Renal cortex interstitium (tissue), 11 donors: ENCODE results near the gene FKBP9. TPM values are rescaled to one million over a fixed set of nuclear protein-coding genes. Genes with fewer than 3 reads are reported as not detected.
"Not testable (repeated sequence)": the region's sequence is repeated elsewhere in the genome, so short reads cannot be mapped to it uniquely, and the experiment has no call there.

Experiments used
- DNase-seq, 11 donors: peaks; one replicate each; pipeline ENCODE4 v3.0.0-alpha.2; 2013; ENCODE audit warnings: low read depth in 9 of 11, low spot score in 4 of 11; ENCODE audit errors: extremely low read depth in 1 of 11
- polyA plus RNA-seq, 3 donors: library from polyadenylated mRNA; unstranded; fragments of 120-200 nt; gene quantifications; one replicate each; pipeline ENCODE4 v1.2.1, GENCODE V29; 2013; ENCODE audit not compliant: insufficient read length in 3 of 3

Gene FKBP9
- polyA plus RNA-seq, 3 donors, result 125 to 176 (median 168) TPM

DNA sequence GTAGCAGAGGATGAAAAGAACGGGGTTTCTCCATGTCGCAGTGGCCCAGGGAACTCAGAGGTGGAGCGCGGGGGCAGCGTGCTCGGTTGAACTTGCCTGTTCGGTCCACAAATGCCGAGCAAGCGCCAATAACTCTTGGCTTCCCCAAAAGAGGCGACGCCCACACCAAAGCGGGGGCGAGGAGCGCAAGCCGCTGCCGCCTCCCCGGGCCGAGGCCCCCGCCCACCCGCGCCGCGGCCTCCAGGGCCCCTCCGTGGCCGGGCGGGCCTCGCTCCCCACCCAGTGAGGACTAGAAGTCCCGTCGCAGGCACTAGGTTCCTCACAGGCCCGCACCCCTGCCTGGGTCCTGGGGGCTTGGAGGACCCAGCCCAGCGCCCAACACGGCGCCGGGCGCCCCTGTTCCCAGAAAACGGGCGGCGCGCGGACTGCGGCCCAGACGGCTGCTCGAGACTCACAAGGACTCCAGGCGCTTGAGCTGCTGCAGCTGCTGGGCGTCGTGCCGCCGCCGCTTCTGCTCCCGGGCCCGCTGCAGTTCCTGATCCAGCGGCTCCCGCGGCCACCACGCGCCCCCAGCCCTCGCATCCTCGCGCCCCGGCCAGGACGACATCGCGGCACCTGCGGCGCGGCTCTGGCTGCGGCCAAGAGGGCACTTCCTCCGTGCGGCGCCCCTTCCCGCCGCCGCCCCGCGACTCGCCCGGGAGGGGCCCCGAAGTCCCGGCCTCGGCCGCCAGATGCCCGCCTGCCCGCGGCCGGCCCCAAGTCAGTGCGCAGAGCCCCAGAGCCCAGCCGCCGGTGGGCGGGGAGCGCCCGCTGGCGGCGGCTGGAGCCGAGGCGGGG lies 14.6 kb upstream of the FKBP9 start:
- DNase-seq, result peak in 9 of 11 donors; percentile 41 to 78 (median 67)

DNA sequence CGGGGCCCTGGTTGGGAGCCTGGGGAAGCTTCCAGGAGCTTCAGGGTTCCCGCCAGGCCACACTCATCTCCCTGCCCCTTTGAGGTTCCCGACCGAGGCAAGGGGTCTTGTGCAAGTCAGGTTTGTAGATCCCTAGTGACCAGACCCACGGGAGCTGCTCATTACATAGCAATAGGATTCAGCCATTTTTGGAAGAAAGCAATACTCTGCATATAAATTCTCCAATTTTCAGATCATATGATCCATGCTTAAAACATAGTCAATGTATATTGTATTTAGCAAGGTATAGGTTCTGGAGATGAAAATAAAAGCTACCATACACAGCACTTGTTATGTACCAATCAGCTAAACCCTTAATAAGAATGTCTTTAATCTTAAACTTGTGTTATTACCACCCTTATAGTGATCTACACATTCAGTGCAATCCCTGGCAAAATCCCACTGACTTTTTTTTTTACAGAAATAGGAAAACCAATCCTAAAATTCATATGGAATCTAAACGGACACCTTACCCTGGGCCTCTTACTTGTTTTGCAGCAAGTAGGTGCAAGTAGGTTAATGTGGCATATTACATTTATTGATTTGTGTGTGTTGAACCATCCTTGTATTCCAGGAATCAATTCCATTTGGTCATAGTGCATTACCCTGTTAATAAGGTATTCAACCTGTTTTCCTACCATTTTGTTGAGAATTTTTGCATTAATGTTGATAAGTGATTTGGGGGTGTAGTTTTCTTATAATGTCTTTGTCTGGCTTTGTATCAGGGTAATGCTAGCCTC lies 13.8 kb upstream of the FKBP9 start:
- no peak for DNase-seq

DNA sequence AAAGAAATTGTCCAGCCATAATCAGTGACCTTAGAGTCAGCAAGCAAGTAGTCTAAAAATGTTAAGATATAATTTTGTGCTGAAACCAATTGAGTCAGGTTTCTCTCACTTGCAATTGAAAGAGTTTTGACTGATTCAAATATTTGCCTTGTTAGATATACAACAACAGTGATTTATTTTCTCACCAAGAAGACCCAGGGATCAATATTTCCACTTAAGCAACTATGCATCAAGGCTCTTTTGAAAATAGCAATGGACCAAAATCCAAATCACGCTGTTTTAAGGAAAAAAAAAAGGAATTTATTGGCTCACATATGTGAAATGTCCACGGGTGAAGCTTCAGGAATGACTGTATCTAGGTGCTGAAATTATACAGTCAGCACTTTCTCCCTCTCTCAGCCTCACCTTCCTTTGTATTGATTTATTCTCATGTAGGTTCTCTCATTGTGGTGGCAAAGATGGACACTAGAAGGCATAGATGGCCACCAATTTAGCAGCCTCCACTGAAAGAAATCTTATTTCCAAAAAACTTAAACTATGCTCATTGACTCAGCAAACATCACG lies 9.7 kb upstream of the FKBP9 start:
- no peak for DNase-seq

DNA sequence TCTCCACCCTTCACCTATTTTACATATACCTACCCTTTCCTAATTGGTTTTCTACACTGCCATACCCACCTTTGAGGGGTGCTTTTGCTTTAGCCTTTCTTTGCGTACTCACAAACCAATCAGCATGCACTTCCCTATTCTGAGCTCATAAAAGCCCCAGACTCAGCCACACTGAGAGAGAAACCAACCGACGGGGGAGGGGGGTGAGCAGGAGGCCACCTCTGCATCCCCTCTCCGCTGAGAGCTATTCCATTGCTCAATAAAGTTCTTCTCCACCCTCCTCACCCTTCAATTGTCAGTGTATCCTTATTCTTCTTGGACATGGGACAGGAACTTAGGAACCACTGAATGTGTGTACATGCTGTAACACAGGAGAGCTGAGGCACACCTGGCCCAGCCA lies 9.0 kb upstream of the FKBP9 start:
- DNase-seq, result no peak

DNA sequence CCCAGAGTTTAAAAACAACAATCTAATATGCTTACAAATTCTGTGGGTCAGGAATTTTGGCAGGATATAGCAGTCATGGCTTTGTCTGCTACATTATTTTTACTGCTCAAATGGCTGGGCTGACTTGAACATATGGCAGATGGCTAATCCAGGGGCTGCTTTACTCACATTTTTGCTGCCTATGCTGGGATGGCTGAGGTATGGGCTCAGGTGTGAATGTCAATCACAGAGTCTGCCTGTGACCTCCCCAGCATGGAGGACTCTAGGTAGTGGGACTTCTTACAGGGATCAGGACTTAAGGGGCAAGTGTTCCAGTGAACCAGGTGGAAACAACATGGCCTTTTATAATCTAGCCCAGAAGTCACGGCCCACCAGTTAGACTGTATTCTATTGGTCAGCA lies 4.4 kb upstream of the FKBP9 start:
- no peak for DNase-seq

DNA sequence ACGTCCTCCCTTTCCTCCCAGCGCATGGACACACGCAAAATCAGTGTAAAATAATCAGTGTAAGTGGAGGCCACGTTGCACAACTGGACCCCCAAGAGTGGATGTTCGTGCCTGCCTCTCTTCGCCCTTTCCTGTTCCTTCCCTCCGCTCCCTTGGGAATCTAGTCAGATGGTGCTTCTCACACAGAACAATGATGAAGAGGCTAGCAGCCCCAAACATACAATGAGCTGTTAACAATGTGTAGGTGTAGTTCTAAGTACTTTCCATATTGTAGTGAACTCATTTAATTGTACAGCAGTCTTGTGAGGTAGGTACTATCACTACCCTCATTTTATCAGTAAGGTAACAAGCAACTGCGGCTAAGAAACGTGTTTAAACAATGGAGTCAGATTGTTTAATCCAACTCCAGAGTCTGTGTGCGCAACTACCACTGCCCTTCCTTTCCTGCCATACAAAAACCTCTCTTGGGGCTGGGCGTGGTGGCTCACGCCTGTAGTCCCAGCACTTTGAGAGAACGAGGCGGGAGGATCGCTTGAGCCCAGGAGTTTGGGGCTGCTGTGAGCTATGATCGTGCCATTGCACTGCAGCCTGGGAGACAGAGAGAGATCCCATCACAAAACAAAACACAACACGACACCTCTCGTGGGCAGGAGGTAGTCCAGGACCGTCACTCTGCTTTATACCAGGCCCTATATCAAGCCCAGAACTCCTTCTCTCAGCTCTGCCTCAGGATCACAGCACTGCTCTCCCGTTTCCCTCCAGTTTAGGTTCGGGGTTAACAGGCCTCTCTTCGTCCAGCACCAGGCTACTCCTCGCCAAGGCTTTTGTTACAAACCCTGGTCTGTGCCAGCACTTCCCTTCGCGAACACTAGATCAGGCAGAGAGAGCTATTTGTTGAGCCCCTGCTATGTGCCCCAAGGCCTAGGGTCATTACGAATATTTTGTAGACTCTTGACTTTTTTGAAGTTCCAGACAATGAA lies 1.1 kb downstream of the FKBP9 start:
- DNase-seq, result peak in 1 of 11 donors; percentile 53

DNA sequence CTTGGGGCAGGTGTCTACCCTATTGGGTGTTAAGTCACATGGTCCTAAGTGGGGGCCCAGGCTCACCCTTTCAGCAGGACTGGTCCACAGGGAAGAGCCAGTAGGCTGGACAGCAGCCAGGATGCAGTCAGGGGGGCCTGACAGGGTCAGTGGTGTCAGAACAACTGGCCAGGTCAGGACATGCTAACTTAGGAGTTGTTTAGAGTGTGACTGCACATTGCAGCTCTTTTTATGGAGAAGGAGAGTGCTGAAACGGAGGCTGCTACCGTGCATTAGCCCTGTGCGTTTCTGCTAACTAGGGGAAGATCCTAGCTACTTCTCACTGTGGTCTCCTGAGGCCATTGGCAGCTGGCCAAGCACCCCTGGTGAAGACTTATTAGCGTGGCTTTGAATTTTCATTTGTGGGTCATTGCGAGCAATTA lies 6.7 kb downstream of the FKBP9 start:
- DNase-seq, result not testable (repeated sequence)

DNA sequence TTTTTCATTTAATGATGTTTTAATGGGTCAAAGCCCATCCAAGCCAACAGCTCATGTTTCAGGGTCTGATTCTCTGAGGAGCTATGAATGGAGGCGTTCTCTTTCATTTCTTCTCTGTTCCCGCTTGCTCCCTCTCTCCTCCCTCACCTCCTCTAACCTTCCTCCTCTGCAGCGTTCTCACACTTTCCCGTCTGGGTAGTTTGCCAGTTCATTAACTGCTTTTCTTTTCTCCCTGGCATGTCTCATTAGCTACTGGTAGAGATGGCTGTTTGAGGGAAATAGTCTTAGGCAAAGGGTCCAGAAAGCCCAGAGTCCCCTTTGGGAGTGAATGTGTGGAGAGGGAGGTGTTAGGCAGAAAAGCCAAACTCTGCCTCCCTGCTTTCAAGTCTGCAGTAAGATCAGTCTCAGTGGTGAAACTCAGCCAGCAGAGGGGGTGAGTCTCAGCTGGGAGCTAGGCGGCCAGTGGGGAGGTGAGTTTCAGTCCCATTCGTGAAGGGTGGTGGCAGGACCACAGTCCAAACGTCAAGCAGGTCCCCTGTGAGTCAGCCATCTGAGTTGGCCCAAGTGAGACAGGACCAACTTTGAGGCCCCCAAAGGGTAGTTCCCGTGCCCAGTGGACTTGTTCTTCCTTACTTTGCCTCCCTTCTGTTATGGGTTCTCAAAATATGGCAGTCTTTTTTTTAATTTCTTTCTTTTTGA lies 7.4 kb downstream of the FKBP9 start:
- not testable (repeated sequence) for DNase-seq

DNA sequence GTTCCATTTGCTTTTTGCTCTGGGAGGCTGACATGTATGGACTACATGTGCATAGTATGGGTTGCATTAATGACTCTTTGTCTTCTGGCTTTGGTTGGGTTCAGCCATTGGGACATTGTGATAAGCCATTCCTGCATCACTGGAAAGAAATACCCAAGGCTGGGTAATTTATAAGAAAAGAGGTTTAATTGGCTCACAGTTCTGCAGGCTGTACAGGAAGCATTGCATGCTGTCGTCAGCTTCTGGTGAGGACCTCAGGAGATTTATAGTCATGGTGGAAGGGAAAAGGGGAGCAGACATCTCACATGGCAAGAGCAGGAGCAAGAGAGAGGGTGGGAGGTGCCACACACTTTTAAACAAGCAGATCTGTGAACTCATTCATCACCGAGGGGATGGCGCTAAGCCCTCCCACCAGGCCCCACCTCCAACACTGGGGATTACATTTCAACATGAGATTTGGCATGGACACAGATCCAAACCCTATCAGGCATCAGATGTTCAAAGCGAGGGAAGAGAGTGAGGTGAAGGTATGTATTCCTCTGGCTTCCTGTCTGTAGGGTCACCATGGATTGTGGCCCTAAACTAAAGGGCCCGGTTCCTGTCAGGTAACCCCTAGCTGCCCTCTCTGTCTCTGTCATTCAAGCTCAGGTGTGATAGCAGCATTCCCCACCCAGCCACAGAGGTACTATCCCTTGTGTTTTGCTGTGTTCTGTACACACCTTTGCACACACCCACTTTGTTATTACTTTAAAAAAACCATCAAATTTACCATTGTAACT lies 9.4 kb downstream of the FKBP9 start:
- not testable (repeated sequence) for DNase-seq

DNA sequence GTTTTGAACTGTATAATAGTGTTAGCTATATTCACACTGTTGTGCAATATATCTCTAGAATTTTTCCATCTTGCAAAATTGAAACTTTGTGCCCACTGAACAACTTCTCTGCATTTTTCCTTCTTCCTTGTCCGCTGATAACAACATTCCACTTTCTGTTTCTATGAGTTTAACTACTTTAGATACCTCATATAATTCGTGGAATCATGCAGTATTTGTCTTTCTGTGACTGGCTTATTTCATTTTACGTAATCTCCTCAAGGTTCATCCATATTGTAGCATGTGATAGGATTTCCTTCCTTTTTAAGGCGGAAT lies 10.0 kb downstream of the FKBP9 start:
- DNase-seq, result not testable (repeated sequence)

DNA sequence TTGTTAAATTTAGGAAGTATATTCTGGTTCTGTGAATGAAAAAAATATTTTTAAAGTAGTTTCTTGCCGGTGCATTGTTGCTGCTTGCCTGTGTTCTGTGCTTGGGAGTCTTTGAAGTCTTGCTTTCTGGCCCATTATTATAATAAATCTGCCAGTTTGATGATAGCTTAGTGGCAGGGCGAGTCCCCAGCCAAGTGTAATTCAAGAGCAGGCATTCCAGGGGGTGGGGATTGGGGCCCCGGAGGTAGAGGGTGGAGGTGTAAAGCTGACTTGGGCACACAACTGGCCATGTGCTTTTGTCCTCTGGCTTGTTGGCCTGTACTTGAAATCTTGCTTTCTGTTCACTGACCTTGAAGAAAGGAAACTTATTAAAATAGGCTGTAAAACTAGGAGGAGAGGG lies 14.7 kb downstream of the FKBP9 start:
- DNase-seq, result not testable (repeated sequence)

DNA sequence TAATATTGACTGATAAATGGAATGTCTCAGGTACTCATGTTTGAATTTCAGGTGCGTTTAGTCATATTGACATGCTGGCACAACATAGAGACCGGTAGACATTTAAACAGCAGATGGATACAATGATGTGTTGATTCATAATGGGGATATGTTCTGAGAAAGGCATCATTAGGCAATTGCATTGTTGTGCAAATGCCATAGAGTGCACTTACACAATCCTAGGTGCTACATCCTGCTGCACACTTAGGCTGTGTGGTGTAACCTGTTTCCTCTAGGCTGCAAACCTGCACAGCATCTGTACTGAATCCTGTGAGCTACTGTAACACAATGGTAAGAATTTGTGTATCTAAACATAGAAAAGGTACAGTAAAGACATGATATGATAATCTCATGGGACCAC lies 19.9 kb downstream of the FKBP9 start:
- DNase-seq, result not testable (repeated sequence)

DNA sequence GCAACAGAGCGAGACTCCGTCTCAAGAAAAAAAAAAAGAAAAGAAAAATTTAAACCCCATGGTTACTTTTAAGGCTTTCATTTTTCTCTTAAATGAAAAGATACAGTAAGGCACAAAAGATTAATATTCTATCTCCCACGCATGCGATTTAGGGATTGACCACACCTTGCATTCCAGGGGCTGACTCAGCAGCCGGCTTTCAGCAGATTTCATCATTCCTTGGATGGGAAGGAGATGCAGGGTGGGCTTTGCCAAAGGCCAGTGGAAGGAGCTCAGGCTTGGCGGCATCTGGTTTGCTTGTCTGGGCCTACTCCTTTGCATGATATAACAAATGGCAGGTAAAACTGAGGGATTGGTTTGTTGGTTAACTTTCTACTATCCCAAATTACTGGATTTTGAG lies 22.0 kb downstream of the FKBP9 start:
- not testable (repeated sequence) for DNase-seq

DNA sequence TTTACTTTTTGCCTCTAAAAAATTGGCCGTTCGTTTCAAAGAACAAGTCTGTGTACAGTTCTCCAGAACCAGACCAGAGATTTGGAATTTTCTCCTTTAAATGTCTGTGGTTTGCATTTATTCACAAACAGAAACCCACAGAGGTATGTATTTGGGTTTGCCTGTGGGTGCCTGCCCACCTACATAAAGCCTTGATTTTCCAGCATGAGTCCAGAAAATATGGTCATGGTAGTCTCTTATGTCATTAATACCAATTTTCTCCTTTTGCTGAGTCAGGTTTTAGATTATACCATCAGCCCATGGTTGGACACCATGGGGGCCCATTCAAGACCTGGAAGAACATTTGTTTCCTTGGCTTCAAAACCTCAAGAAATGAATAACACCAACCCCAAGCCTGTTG lies 22.7 kb downstream of the FKBP9 start:
- not testable (repeated sequence) for DNase-seq

DNA sequence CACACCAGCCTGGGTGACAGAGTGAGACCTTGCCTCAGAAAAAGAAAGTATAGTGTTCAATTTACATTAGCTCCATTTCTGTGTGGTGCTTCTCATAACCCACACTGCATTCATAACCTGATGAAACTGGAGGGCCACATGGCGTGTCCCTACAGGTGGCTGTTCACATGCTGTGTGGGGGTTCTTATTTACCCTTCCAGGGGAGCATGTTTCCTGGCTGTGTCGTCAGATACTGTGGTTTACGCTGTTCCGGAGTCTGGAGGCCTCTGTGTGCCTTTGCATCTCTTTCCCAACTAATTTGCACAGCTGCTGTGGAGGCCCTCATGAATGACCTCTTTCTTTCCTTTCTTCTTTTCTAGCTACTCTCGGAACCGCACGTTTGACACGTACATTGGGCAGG lies 30.9 kb downstream of the FKBP9 start:
- not testable (repeated sequence) for DNase-seq

DNA sequence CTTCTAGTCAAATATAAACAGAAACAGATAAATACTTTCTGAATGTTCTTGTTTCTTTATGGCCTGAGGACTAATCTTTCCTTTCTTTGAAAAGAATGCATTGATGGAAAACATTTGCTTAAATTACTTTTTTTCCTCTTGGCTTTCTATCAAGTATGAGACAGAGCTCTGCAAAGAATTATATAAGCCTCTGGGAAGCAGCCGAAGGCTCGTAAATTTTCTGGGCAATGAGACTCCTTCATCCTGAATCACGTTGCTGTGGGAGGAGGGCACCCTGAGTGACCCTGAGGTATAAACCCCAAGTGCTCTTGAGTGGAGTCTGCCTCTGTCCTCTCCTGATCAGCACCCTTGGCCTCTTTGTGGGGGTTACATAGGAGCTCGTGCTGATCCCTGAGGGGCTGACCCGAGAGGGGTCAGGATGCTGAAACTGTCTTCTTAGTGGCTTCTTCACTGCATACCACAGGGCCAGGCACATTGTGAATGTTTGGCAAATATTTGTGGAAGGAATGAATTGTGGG lies 33.9 kb downstream of the FKBP9 start:
- peak in 6 of 11 donors; percentile 16 to 40 (median 20) for DNase-seq

DNA sequence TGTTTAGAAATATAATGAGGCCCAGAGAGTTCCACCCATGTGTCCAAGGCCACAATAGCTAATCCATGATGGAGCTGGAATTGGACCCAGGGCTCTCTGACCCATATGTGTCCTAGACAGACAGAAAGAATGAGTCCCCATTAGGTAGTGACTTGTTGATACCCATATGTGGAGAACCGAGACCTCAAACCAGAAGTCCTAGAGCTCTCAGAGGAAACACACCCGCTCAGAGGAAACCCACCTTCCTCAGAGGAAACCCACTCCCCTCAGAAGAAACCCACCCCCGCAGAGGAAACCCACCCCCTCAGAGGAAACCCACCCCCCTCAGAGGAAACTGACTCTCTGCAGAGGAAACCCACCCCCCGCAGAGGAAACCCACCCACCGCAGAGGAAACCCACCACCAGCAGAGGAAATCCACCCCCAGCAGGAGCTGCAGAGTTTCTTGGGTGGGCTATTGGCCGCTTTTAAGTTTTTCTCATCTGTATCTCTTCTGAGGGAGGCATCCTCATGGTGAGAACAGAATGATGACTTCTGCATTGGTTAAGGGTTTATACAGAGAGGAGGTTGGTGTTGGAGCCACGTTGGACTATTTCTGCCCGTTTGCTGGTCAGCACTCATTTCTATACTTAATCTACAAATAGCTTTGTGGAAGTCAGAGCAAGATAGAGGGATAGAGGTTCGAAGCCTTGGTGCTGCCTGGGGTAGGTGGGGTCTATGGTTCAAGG lies 34.9 kb downstream of the FKBP9 start:
- DNase-seq, result not testable (repeated sequence)
